ENCODE data around the gene DAGLA. TPM values are rescaled to one million over a fixed set of nuclear protein-coding genes. Genes with fewer than 3 reads are reported as not detected.

DAGLA gene
- total RNA-seq, 1 donor from 2014 or later = 5.1 TPM

DNA sequence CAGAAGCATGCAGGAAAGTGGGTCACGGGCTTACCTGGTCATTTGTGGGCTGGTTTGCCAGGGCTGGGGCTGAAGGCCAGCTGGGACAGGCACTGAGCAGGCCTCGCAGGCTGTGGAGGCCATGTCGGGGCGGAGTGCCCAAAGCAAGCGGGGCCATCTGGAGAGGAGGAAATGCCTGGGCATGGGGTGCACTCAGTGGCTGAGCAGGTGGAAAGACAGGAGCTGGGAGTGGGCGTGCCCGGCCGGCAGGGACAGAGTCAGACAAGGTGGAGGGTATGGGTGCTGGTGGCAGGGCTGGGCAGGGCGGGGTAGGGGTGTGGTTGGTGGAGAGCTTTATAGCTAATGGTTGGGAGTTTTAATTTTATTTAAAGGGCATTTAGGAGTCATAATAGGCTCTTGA, 27.4 kb downstream of the DAGLA start:
- no peak for DNase-seq (ENCODE audit: extremely low spot score, unreplicated experiment)
- no peak overlapping the region for H3K4me3 Mint-ChIP-seq (ENCODE audit: unreplicated experiment)
- H3K36me3 Mint-ChIP-seq (ENCODE audit: unreplicated experiment) = no peaks in the 10 kb centered on the region
- no peaks in the 10 kb centered on the region for H3K27me3 Mint-ChIP-seq (ENCODE audit: unreplicated experiment)
- no peak overlapping the region for H3K27ac Mint-ChIP-seq (ENCODE audit: unreplicated experiment)
- no peaks in the 10 kb centered on the region for H3K9me3 Mint-ChIP-seq (ENCODE audit: unreplicated experiment)
- peaks cover 2% of the 10 kb centered on the region for H3K4me1 Mint-ChIP-seq (ENCODE audit: unreplicated experiment)
- TF ChIP-seq, protein P1, sequence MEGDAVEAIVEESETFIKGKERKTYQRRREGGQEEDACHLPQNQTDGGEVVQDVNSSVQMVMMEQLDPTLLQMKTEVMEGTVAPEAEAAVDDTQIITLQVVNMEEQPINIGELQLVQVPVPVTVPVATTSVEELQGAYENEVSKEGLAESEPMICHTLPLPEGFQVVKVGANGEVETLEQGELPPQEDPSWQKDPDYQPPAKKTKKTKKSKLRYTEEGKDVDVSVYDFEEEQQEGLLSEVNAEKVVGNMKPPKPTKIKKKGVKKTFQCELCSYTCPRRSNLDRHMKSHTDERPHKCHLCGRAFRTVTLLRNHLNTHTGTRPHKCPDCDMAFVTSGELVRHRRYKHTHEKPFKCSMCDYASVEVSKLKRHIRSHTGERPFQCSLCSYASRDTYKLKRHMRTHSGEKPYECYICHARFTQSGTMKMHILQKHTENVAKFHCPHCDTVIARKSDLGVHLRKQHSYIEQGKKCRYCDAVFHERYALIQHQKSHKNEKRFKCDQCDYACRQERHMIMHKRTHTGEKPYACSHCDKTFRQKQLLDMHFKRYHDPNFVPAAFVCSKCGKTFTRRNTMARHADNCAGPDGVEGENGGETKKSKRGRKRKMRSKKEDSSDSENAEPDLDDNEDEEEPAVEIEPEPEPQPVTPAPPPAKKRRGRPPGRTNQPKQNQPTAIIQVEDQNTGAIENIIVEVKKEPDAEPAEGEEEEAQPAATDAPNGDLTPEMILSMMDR (IDR thresholded peaks at IDR 0.05) = no peak

DNA sequence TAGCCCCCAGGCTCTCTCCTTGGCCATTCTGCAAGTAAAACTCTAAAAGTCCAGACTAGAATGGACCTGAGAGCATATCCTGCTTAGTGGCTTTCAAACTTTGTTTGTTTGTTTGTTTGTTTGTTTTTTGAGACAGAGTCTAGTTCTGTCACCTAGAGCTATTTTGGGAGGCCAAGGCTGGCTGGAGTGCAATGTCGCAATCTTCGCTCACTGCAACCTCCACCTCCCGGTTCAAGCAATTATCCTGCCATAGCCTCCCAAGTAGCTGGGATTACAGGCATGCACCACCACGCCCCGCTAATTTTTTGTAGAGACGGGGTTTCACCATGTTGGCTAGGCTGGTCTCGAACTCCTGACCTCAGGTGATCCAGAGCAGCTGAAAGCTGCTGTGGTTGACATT, 28.9 kb downstream of the DAGLA start:
- H3K27ac Mint-ChIP-seq (ENCODE audit: unreplicated experiment) = no peak overlapping the region
- H3K36me3 Mint-ChIP-seq (ENCODE audit: unreplicated experiment) = no peaks in the 10 kb centered on the region
- DNase-seq (ENCODE audit: extremely low spot score, unreplicated experiment) = no peak
- TF ChIP-seq, protein P1 (IDR thresholded peaks at IDR 0.05) = no peak
- H3K4me3 Mint-ChIP-seq (ENCODE audit: unreplicated experiment) = no peak overlapping the region
- no peaks in the 10 kb centered on the region for H3K27me3 Mint-ChIP-seq (ENCODE audit: unreplicated experiment)
- no peaks in the 10 kb centered on the region for H3K9me3 Mint-ChIP-seq (ENCODE audit: unreplicated experiment)
- peaks cover 2% of the 10 kb centered on the region for H3K4me1 Mint-ChIP-seq (ENCODE audit: unreplicated experiment)

- Mint-ChIP-seq H3K4me1 (ENCODE audit: unreplicated experiment) (peaks cover 2% of the 10 kb centered on the region), H3K9me3 (ENCODE audit: unreplicated experiment) (no peaks in the 10 kb centered on the region), H3K36me3 (ENCODE audit: unreplicated experiment) (no peaks in the 10 kb centered on the region), H3K27me3 (ENCODE audit: unreplicated experiment) (no peaks in the 10 kb centered on the region), H3K4me3 (ENCODE audit: unreplicated experiment) (no peak overlapping the region), H3K27ac (ENCODE audit: unreplicated experiment) (no peak overlapping the region)
- TF ChIP-seq, protein P1 (IDR thresholded peaks at IDR 0.05) = no peak
- DNase-seq (ENCODE audit: extremely low spot score, unreplicated experiment) = no peak
Observed at GRCh38 chr11:61709572-61709971, 29.4 kb downstream of the DAGLA start.

GRCh38 chr11:61710019-61710418, 29.8 kb downstream of the DAGLA start:
- no peaks in the 10 kb centered on the region for H3K27me3 Mint-ChIP-seq (ENCODE audit: unreplicated experiment)
- H3K27ac Mint-ChIP-seq (ENCODE audit: unreplicated experiment) = no peak overlapping the region
- no peak overlapping the region for H3K4me3 Mint-ChIP-seq (ENCODE audit: unreplicated experiment)
- no peak for DNase-seq (ENCODE audit: extremely low spot score, unreplicated experiment)
- no peaks in the 10 kb centered on the region for H3K36me3 Mint-ChIP-seq (ENCODE audit: unreplicated experiment)
- no peaks in the 10 kb centered on the region for H3K9me3 Mint-ChIP-seq (ENCODE audit: unreplicated experiment)
- peaks cover 2% of the 10 kb centered on the region for H3K4me1 Mint-ChIP-seq (ENCODE audit: unreplicated experiment)
- TF ChIP-seq, protein P1 (IDR thresholded peaks at IDR 0.05) = no peak

GRCh38 chr11:61711037-61711436, 30.8 kb downstream of the DAGLA start:
- no peak overlapping the region for H3K27ac Mint-ChIP-seq (ENCODE audit: unreplicated experiment)
- H3K27me3 Mint-ChIP-seq (ENCODE audit: unreplicated experiment) = no peaks in the 10 kb centered on the region
- no peaks in the 10 kb centered on the region for H3K36me3 Mint-ChIP-seq (ENCODE audit: unreplicated experiment)
- peaks cover 3% of the 10 kb centered on the region for H3K4me1 Mint-ChIP-seq (ENCODE audit: unreplicated experiment)
- no peak overlapping the region for H3K4me3 Mint-ChIP-seq (ENCODE audit: unreplicated experiment)
- DNase-seq (ENCODE audit: extremely low spot score, unreplicated experiment) = no peak
- TF ChIP-seq, protein P1 (IDR thresholded peaks at IDR 0.05) = no peak
- H3K9me3 Mint-ChIP-seq (ENCODE audit: unreplicated experiment) = no peaks in the 10 kb centered on the region
